Measurements from ENCODE around the gene BACE2.

The BACE2 gene

GRCh38 chr21:41317458-41317857 is 149.5 kb downstream of the BACE2 start:
- no peak for TF ChIP-seq CTCF (IDR thresholded peaks at IDR 0.05; ENCODE audit: low read length, missing control alignments)
- no peak overlapping the region for H3K4me3 ChIP-seq (replicated peaks; ENCODE audit: low read depth, low read length)
- no peak for DNase-seq (ENCODE audit: low read depth)

DNA sequence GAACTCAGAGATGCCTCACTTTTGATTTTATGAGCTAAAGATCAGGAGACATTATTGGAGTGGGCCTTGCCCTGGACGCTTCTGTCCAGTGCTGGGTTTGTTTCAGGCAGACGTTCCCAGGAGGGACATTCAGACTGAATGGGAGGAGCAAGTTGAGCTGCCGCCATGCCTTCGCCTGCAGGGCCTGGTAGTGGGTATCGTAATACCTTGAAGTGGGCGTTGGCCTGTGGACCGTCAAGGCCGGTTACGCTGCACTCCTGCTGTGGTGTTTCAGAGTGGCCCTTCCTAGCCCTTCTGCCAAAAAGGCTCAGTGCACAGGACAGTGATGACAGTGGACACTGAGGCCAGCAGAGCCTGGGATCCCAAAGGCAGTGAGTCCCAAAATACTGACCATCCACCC is 150.3 kb downstream of the BACE2 start:
- no peak for TF ChIP-seq CTCF (IDR thresholded peaks at IDR 0.05; ENCODE audit: low read length, missing control alignments)
- H3K4me3 ChIP-seq (replicated peaks; ENCODE audit: low read depth, low read length), result no peak overlapping the region
- no peak for DNase-seq (ENCODE audit: low read depth)

DNA sequence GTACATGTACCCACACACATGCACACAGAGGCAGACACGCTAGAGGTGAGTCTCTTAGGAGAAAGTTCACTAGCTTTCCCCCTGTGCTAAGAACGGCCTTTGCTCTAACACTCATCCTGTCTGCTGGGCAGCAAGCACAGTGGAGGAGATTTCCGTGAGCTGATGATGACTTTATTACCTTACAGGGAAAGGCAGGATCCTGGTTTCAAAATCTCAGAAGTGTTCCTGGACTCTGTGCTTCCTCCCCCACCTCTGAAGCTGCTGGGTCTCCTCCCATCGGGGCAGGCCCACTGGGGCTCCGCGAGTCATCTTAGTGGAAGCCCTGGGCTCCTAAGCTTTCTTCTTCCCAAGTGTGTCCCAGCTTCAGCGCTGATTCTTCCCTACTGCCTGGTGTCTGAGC is 151.3 kb downstream of the BACE2 start:
- DNase-seq (ENCODE audit: low read depth), result no peak
- H3K4me3 ChIP-seq (replicated peaks; ENCODE audit: low read depth, low read length), result no peak overlapping the region
- TF ChIP-seq CTCF (IDR thresholded peaks at IDR 0.05; ENCODE audit: low read length, missing control alignments), result no peak

GRCh38 chr21:41321211-41321907 is 153.4 kb downstream of the BACE2 start:
- no peak for DNase-seq (ENCODE audit: low read depth)

DNA sequence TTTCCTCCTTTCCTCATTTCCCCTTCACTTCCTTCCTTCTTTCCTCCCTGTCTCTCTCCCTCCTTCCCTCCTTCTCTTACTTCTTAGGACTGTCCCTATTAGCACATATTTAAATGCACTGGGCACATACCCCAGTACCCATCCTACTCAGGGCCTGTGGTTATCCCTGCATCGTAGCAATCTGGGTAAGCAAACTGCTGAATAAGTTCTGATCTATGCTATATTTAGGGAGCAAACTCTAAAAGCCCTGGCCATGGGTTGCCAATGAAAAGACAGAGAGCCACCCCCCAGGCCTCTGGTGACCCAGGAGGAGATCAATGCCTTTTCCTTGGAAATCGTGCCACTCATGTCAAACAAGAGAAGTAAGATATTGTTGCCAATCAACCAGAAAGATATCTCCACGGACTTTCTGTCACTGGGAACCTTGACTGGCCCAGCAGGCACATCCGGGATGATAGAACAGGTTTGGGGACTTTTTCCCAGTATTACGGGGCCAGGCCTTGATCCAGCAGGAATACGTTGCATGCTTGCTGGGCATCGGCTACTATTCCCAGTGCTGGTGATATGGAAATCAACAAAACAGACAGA is 154.0 kb downstream of the BACE2 start:
- no peak for DNase-seq (ENCODE audit: low read depth)
- H3K4me3 ChIP-seq (replicated peaks; ENCODE audit: low read depth, low read length), result no peak overlapping the region
- TF ChIP-seq CTCF (IDR thresholded peaks at IDR 0.05; ENCODE audit: low read length, missing control alignments), result no peak

More at GRCh38 chr21:41321211-41321907, 153.4 kb downstream of the BACE2 start:
- no peak overlapping the region for H3K4me3 ChIP-seq (replicated peaks; ENCODE audit: low read depth, low read length)
- no peak for TF ChIP-seq CTCF (IDR thresholded peaks at IDR 0.05; ENCODE audit: low read length, missing control alignments)

DNA sequence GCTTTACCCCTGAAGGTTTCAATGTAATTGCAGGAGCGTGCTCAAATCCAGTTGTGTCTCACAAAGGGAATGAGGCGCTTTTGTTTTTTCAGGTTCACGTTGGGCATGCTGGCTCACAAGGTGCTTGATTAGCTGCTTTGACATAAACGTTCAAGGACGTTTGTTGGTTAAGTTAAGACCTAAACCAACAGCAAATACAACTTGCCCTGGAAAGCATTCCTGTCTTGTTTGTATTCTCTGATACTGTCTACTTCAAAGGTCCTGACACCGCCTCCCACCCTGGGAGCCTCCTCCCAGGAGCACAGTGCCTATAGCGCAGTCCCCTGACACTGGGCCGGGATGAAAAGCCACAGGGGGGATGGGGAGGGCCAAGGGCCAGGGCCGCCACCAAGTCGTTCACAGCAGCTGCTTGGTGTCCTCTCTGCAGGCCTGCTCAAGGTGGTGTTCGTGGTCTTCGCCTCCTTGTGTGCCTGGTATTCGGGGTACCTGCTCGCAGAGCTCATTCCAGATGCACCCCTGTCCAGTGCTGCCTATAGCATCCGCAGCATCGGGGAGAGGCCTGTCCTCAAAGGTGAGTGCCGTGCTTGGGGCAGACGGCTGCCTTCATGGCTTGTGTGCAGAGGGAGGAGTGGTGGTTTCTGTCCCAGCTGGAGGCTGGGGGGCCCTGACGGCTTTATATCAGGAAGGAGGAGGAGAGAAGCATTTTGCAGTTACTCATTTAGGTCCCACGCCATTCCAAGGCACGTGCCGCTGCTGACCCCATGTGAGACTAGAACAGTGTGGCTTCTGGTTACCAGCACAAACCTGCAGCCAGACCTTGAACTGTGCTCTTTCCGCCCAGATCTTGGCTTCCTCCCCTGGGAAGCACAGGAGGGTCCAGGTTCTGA is 154.8 kb downstream of the BACE2 start:
- TF ChIP-seq CTCF (IDR thresholded peaks at IDR 0.05; ENCODE audit: low read length, missing control alignments), result no peak

More for the DNA sequence above, 154.8 kb downstream of the BACE2 start:
- H3K4me3 ChIP-seq (replicated peaks; ENCODE audit: low read depth, low read length), result no peak overlapping the region
- DNase-seq (ENCODE audit: low read depth), result no peak

Measured in fibroblast of pulmonary artery (primary cell).